ENCODE data around the gene SMIM1.
"Not testable (repeated sequence)": the region's sequence is repeated elsewhere in the genome, so short reads cannot be mapped to it uniquely, and the experiment has no call there.

Gene SMIM1

DNA sequence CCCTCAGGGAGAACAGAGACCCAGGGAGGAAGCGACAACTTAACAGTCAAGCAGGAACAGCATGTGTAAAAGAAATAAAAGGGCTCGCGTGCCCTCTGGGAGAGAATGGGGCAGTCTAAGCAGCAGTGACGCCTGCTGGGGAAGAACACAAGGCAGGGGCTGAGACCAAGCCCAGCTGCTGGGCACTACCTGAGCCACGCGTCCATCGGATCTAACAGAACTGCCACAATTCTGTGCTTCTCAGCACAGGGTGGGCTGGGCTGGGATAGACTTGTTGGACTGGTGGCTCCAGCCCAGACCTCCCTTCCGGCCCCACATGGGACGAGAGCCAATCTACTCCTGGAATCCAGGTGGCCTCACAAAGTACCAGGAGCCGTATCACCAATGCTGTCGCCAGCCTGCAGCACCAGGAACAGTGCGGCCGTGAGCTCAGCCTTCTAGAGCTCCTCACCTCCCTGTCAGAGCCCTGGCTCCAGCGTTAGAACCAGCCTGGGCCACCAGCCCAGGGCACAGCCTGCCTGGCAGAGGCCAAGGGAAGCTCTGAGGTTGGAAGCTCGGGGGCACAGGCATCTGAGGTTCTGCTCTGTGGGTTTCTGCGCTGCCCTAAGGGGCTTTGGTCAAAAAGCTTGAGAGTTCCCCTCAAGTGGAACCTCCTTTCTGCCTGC is 16.3 kb downstream of the SMIM1 start:
- DNase-seq (ENCODE audit: insufficient read length, low spot score) (no peak), FAIRE-seq (no peak)

DNA sequence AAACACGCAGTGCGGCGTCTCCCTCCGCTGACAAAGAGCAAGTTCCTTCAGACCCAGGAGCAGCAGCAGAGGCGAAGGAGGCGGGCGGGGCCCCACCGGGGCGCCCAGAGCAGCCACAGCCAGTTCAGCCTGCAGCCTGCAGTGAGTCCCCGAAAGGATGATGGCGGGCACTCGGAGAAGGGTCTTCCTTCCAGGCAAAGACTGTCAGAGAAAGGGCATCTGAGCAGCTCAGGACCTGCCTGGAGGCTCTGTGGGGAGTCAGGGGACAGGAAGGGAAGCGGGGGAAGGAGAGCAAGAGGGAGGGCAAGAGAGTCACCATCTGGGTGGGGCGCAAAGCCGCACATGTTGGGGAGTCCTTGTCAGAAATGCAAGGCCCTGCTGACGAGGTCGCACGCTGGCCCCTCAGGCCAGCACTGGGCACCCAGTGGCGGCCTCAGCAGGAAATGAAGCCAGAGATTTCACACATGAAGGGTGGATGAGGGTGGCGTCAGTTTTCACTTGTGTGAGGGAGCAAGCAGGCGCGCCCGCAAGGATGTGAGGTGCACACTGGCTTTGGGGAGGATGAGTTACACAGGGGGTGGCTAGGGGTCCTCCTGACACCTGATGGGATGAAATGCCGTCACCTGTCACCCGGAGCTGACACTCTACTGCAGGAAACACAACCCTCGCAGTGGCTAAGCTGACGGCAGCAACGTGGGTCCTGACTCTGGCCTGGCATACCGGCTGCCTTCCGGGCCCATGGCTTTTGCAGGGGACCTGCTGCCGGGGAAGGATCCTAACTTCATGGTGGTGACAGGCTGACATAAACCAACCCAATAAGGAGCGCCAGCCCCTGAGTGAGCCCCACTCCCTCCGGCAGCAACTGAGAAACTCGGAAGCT is 17.1 kb downstream of the SMIM1 start:
- no peak for DNase-seq (ENCODE audit: insufficient read length, low spot score)
- TF ChIP-seq TAF1 (IDR thresholded peaks at IDR 0.05; ENCODE audit: low read depth, low read length), result no peak
- TF ChIP-seq SPI1 (IDR thresholded peaks at IDR 0.05; ENCODE audit: low read depth, low read length), result no peak
- TF ChIP-seq POLR2A (IDR thresholded peaks at IDR 0.05; ENCODE audit: low read depth, low read length), result no peak
- TF ChIP-seq POU2F2 (IDR thresholded peaks at IDR 0.05; ENCODE audit: low read depth, low read length), result no peak
- no peak for TF ChIP-seq PAX5 (IDR thresholded peaks at IDR 0.05; ENCODE audit: insufficient read depth, low read length, severe bottlenecking)
- no peak for TF ChIP-seq POLR2AphosphoS5 (IDR thresholded peaks at IDR 0.05; ENCODE audit: low read depth, low read length)
- no peak for FAIRE-seq

More for the DNA sequence above, 16.3 kb downstream of the SMIM1 start:
- TF ChIP-seq POLR2A (IDR thresholded peaks at IDR 0.05; ENCODE audit: low read depth, low read length) (no peak), SPI1 (IDR thresholded peaks at IDR 0.05; ENCODE audit: low read depth, low read length) (no peak), TAF1 (IDR thresholded peaks at IDR 0.05; ENCODE audit: low read depth, low read length) (no peak), PAX5 (IDR thresholded peaks at IDR 0.05; ENCODE audit: insufficient read depth, low read length, severe bottlenecking) (no peak), POLR2AphosphoS5 (IDR thresholded peaks at IDR 0.05; ENCODE audit: low read depth, low read length) (no peak), POU2F2 (IDR thresholded peaks at IDR 0.05; ENCODE audit: low read depth, low read length) (no peak)

DNA sequence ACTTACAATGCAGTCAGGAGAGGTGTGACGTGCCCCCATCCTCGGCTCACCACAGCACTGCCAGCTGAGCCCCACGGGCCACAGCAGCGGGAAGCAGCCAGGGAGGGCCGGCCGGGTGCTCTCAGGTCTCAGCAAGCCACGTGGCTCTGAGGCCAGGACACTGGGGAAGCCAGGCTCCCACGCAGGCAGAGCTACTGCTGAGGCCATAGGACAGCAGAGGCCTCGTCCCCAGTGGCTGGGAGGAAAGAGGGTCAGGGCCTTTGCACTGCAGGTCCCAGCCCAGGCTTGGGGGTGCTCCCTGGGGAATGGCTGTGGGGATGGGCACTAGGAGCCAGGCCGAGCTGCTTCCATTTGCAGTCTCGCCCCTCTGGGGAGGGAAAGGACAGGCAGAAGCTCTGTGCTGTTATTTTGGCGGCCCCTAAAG is 18.0 kb downstream of the SMIM1 start:
- no peak for DNase-seq (ENCODE audit: insufficient read length, low spot score)
- FAIRE-seq, result no peak
- TF ChIP-seq POU2F2 (IDR thresholded peaks at IDR 0.05; ENCODE audit: low read depth, low read length) (no peak), POLR2AphosphoS5 (IDR thresholded peaks at IDR 0.05; ENCODE audit: low read depth, low read length) (no peak), TAF1 (IDR thresholded peaks at IDR 0.05; ENCODE audit: low read depth, low read length) (no peak), POLR2A (IDR thresholded peaks at IDR 0.05; ENCODE audit: low read depth, low read length) (no peak)

DNA sequence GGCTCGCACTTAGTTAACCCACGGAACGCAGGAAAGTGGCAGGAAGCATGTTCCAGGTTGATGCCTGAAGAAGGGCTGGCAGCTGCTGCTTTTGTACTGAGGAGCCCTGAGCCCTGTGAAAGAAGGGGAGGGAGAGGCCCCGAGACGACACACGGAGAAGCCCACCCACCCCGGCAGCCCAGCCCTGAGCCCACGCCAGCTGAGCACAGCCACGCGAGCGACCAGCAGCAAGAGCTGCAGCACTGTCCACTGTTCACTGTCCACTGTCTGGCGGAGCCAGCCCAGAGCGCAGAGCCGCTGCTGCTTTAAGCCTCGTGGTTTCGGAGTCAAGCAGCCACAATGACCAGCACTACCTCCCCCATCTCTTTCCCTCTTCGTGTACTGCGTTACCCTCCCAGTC is 18.4 kb downstream of the SMIM1 start:
- DNase-seq (ENCODE audit: insufficient read length, low spot score) (no peak), FAIRE-seq (no peak)
- TF ChIP-seq POLR2A (IDR thresholded peaks at IDR 0.05; ENCODE audit: low read depth, low read length) (no peak), TAF1 (IDR thresholded peaks at IDR 0.05; ENCODE audit: low read depth, low read length) (no peak), SPI1 (IDR thresholded peaks at IDR 0.05; ENCODE audit: low read depth, low read length) (no peak), POU2F2 (IDR thresholded peaks at IDR 0.05; ENCODE audit: low read depth, low read length) (no peak), PAX5 (IDR thresholded peaks at IDR 0.05; ENCODE audit: insufficient read depth, low read length, severe bottlenecking) (no peak), POLR2AphosphoS5 (IDR thresholded peaks at IDR 0.05; ENCODE audit: low read depth, low read length) (no peak)

DNA sequence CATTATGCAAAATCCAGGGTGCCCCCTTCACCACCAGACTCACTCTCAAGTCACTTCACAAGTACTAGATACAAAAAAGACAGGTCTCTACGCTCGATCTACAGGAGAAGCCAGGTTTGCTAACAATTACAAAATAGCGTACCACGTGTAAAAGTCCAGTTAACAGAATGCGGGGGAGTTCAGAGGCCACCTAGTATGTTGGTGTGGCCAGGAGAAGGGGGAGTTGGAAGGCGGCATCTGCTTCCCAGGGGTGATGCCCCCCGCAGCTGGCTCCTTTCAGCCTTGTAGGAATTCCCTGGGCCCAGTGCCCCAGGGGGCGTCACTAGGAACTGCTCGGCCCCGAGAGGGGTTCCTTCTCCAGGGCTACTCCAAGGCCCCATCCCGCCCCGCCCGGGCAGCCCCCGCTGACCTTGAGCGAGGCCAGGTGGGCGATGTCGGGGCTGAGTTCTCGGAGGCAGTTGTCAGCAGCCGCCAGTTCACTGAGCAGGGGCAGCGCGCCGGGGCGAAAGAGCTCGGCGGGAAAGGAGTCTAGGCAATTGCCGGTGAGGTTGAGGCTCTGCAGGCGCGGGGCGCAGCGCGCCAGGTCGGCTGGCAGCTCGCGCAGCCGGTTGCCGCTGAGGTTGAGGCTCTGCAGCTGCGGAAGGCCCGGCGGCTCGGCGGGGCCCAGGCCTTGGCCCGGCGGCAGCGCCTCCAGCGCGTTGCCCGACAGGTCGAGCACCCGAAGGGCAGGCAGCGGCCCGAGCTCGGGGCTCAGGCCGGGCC is 23.1 kb downstream of the SMIM1 start:
- DNase-seq (ENCODE audit: insufficient read length, low spot score) (no peak), FAIRE-seq (no peak)

DNA sequence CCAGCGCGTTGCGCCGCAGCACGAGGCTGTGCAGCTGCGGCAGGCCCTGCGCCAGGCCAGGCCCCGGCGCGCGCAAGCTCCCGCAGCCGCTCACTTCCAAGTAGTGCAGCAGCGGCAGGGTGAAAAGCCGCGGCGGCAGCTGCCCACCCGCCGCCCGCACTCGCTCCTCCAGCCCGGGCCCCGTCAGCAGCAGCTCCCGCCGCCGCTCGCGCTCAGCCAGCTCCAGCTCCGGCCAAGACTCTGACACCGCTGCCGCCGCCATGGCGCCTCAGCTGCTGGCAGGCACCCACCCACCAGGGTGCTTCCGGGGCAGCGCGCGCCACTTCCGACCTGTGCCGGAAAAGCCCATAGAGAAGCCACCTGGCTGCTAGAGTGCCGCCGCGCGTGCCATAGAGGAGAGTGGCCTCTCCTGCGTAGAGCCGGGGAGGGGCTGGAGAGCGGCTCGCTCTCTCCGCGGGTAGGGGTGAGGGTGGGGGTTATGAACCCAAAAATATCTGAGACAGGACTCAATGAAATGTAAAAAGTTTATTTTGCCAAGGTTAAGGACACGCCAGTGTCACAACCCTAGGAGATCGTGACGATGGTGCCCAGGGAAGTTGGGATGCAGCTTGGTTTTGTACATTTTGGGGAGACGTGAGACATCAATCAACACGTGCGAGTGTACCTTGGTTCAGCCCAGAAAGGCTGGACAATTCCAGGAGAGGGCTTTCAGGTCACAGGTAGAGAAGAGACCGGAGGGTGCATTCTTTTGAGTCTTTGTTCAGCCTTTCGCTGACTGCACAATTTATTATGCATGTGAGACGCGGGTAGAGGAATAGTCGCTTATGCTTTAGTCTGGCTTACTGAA is 23.9 kb downstream of the SMIM1 start, which contains the start of gene LRRC47:
Gene LRRC47 (minus strand): TSS at position 284 of the 847 bp plus-strand sequence. CDS start 22 bp downstream, at position 262.
- DNase-seq (ENCODE audit: insufficient read length, low spot score), result peak; percentile 99
- peak; percentile 65 for TF ChIP-seq POLR2AphosphoS5 (IDR thresholded peaks at IDR 0.05; ENCODE audit: low read depth, low read length)
- TF ChIP-seq POU2F2 (IDR thresholded peaks at IDR 0.05; ENCODE audit: low read depth, low read length), result peak; percentile 49; the same call in 1 of the 2 replicates
- no peak for TF ChIP-seq PAX5 (IDR thresholded peaks at IDR 0.05; ENCODE audit: insufficient read depth, low read length, severe bottlenecking)
- peak; percentile 83 for TF ChIP-seq POLR2A (IDR thresholded peaks at IDR 0.05; ENCODE audit: low read depth, low read length)
- peak; percentile 30; the same call in 1 of the 2 replicates for TF ChIP-seq SPI1 (IDR thresholded peaks at IDR 0.05; ENCODE audit: low read depth, low read length)
- peak; percentile 75 for TF ChIP-seq TAF1 (IDR thresholded peaks at IDR 0.05; ENCODE audit: low read depth, low read length)
- peak; percentile 92 for FAIRE-seq

More for the DNA sequence above, 23.1 kb downstream of the SMIM1 start:
- TF ChIP-seq PAX5 (IDR thresholded peaks at IDR 0.05; ENCODE audit: insufficient read depth, low read length, severe bottlenecking) (no peak), POU2F2 (IDR thresholded peaks at IDR 0.05; ENCODE audit: low read depth, low read length) (no peak), POLR2A (IDR thresholded peaks at IDR 0.05; ENCODE audit: low read depth, low read length) (no peak), SPI1 (IDR thresholded peaks at IDR 0.05; ENCODE audit: low read depth, low read length) (no peak), TAF1 (IDR thresholded peaks at IDR 0.05; ENCODE audit: low read depth, low read length) (no peak), POLR2AphosphoS5 (IDR thresholded peaks at IDR 0.05; ENCODE audit: low read depth, low read length) (no peak)

DNA sequence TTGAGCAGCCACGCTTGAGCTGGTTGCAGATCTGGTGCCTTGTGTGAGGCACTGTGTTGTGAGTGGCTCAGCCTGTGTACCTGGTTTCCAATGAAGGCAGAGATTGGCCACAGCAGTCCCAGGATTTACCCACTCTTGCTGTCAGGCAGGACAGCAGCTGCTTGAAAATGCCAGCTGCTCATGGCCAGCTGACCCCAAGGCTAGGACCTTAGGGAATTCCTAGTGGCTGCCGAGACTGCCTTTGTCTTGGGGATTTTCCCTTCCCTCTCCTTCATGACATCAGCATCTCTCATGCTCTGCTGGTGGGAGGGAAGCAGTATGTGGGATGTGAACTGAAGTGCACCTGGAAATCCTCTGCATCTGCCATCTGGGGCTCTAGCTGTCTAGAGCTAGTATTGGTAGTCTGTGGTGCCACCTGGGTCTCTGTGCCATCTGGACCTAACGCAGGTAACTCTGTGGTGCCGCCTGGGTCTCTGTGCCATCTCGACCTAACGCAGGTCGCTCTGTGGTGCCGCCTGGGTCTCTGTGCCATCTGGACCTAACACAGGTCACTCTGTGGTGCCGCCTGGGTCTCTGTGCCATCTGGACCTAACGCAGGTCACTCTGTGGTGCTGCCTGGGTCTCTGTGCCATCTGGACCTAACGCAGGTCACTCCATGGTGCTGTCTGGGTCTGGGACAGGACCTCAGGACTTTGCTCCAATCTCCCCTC is 27.6 kb downstream of the SMIM1 start:
- FAIRE-seq (no peak), DNase-seq (ENCODE audit: insufficient read length, low spot score) (no peak)
- TF ChIP-seq POU2F2 (IDR thresholded peaks at IDR 0.05; ENCODE audit: low read depth, low read length) (no peak), POLR2A (IDR thresholded peaks at IDR 0.05; ENCODE audit: low read depth, low read length) (no peak), SPI1 (IDR thresholded peaks at IDR 0.05; ENCODE audit: low read depth, low read length) (no peak), PAX5 (IDR thresholded peaks at IDR 0.05; ENCODE audit: insufficient read depth, low read length, severe bottlenecking) (no peak), POLR2AphosphoS5 (IDR thresholded peaks at IDR 0.05; ENCODE audit: low read depth, low read length) (no peak), TAF1 (IDR thresholded peaks at IDR 0.05; ENCODE audit: low read depth, low read length) (no peak)

DNA sequence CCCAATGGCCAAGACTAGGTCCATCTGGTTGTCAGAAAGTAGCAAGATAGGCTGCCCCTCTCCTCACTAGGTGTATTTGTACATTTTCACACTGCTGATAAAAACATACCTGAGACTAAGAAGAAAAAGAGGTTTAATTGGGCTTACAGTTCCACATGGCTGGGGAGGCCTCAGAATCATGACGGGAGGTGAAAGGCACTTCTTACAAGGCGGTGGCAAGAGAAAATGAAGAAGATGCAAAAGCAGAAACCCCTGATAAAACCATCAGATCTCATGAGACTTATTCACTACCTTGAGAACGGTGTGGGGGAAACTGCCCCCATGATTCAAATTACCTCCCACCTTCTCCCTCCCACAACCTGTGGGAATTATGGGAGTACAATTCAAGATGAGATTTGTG is 28.2 kb downstream of the SMIM1 start:
- FAIRE-seq; DNase-seq (ENCODE audit: insufficient read length, low spot score): not testable (repeated sequence)

Measured in GM12891 (cell line).